NCI-H128 (cell line): ENCODE results near the gene LCN12.

ENCODE experiments used
- DNase-seq: peaks from one replicate; lab custom pipeline; 2025; ENCODE audit not compliant: unreplicated experiment; lab: John Stamatoyannopoulos, UW

LCN12 gene

GRCh38 chr9:136951541-136952320 lies at the start of gene LCN12:
Gene LCN12, plus strand, starts transcription at chr9:136952273. Its CDS starts 55 bp downstream, at chr9:136952328.
- no peak for DNase-seq

DNA sequence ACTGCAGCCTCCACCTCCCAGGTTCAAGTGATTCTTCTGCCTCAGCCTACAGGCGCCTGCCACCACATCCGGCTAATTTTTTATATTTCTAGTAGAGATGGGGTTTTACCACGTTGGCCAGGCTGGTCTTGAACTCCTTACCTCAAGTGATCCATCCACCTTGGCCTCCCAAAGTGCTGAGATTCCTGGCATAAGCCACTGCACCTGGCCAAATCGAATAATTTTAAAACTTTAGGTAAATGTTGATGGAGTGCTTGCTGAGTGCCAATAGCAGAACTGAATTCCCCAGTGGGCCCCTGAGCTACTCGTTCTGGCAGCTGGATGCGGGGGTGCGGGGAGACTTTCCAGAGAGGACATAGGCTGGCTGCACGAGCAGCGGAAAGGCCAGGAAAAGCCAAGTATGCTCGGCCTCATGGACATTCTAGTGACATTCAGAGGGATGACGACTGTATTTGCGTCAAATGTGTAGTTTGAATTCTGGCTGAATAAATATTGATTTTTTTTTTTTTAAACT lies 49.0 kb upstream of the LCN12 start:
- DNase-seq = no peak

DNA sequence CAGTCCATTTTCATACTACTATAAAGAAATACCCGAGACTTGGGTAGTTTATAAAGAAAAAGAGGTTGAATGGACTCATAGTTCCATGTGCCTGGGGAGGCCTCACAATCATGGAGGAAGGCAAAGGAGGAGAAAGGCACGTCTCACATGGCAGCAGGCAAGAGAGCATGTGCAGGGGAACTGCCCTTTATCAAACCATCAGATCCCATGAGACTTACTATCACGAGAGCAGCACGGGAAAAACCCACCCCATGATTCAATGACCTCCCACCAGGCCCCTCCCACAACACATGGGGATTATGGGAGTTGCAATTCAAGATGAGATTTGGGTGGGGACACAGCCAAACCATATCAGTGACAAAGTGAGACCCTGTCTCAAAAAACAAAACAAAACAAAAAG lies 45.8 kb upstream of the LCN12 start:
- no peak for DNase-seq

DNA sequence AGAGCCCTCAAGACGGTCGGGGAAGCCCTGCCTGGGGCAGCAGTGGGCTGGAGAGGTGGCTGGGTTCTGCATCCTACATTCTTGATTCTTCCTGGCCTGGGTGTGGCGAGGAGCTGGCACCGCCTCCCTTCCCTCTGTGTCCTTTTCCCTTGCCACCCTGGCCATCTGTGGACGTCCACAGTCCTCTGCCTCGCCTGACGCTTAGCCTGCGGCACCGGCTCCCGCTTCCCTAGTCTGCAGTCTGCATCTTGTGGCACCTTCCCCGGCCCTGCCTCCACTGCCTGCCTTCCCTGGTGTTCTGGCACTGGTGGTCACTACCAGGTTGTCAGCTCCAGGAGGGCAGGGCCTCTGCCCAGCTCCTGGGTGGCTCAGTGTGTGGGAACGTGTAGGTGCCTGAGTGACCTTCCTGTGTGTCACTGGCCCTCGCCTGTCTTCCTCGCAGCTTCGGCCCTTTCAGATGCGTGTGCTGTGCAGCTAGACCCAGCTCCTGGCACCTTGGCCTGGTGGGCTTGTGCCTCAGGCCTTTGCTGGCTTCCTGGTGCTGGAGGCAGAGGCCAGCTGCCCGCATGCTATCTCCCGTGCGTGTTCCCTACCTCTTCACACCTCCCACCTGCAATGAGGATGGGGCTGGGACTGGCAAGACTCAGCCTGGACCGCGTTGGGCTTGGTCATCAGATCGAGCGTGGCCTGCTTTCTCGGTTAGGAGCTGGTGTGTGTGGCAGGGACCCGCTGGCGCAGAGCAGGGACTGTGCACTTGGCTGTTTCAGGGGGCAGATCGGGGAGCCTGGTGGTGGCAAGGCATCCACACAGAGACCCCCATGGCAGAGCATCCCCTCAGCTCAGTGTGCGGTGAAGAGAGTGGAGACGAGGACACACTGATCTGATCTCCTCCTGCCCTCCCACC lies 44.8 kb upstream of the LCN12 start:
- no peak for DNase-seq

- DNase-seq = no peak
Measured at GRCh38 chr9:136910197-136910900, 41.7 kb upstream of the LCN12 start.

DNA sequence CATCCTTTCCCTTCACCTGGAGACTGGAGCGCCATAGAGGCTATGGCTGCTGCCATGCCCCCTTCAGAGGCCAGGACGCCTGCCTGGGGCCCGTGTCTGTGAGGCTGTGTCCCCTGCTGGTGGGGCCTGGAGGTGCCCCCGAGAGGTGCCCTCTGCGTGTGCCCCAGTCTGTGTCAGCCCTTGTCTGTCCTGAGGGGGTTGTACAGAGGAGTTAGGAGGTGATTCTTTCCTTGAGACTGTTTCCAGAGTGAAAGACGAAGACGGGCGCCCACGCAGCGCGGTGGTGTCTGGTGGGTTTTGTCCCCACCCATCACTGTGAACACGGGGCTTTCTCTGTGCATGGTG lies 41.2 kb upstream of the LCN12 start:
- DNase-seq = no peak

DNA sequence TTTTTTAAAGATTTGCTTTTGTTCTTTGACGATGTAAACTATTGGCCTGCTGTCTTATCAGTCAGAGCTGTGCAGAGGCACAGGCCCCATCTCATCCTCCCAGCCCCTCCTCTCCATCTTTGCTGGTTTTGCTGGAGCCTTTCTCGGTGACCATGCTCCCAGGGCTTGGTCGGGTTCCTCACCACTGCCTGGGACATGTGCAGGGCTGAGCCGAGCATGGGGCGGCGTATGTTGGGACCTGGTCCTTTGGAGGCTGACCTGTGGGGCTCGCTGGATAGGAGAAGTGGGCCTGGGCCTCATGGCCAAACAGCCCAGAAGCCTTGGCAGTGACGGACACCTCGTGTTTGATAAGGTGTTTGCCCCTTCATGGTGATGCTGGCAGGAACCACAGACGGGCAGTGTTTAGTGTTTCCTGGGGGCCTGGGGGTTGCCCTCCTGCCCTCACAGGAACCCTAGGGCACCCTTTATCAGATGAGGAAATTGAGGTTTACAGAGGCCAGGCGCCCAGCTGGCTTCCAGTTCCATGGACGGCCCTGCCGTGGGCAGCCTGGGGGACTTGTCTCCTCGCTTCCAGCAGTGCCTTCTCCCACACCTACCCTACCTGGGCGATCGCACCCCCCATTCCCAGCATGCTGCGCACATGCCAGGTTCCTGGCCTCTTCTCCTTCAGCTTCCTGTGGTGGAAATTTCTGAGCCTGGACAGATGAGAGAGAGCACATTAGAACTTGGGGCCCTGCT lies 38.2 kb upstream of the LCN12 start:
- no peak for DNase-seq

- DNase-seq = no peak
Measured at GRCh38 chr9:136915632-136916329, 36.3 kb upstream of the LCN12 start.

- DNase-seq = no peak
Measured at GRCh38 chr9:136916330-136917184, 35.5 kb upstream of the LCN12 start.

DNA sequence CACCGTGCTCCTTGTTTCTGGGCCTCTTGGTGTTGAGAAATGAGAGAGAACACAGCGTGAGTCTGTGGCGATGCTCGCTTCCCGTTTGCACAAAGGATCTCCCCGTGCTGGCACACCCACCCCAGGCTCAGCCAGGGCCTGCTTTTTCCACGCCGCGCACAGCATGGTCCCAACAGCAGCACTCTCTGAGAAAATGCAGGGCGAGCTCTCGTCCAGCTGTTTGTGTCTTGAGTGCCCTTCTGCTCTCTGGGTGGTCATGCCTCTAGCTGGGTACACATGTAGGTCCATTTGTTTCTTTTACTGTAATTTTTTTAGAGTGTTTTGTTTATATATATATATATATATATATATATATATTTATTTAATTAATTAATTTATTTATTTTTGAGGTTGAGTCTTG lies 34.2 kb upstream of the LCN12 start:
- DNase-seq = no peak

- DNase-seq = no peak
Measured at GRCh38 chr9:136920069-136920468, 32.0 kb upstream of the LCN12 start.

DNA sequence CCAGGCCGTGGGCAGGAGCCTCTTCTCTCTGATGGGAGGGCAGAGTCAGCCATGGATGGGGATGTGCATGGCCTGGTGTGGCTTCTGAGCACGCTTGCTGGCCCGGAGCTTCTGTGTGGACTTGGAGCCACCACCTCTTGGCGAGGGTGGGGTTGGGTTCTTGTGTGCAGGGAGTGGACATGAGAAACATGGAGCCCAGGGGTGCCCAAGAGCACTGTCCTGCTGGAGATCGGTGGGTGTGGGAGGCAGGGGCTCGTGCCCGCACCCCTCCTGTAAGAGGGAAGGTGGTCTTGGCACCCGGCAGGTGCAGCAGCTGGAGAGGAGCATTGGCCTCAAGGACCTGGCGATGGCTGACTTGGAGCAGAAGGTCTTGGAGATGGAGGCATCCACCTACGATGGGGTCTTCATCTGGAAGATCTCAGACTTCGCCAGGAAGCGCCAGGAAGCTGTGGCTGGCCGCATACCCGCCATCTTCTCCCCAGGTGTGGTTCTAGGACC lies 31.3 kb upstream of the LCN12 start:
- DNase-seq = no peak

DNA sequence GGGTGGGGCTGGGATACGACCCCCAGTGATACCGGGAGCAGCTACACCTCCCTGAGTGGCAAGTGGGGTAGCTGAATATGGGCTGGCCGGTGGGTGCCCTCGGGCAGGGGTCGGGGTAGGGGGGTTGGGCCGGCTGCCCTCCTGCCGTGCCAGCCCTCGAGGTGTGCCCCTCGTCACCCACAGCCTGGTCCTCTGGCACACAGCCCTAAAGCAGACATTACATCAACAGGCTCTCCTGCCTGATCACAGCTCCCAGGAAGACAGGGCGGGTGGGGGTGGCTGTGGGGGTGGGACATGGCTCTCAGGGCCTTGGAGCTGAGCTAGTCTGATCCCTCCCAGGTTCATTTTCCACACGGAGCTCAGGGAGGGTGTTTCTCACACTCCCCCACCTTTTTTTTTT lies 30.8 kb upstream of the LCN12 start:
- no peak for DNase-seq

- DNase-seq = no peak
Measured at GRCh38 chr9:136921718-136922117, 30.4 kb upstream of the LCN12 start.

DNA sequence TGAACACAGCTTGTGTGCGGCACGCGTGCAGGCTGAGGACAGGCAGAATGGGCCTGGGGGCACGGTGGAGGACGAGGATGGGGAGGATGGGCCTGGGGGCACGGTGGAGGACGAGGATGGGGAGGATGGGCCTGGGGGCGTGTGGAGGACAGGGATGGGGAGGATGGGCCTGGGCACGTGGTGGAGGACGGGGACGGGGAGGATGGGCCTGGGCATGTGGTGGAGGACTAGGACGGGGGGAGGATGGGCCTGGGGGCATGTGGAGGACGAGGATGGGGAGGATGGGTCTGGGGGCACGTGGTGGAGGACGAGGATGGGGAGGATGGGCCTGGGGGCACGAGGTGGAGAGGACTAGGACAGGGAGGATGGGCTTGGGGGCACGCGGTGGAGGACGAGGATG lies 29.5 kb upstream of the LCN12 start:
- no peak for DNase-seq

DNA sequence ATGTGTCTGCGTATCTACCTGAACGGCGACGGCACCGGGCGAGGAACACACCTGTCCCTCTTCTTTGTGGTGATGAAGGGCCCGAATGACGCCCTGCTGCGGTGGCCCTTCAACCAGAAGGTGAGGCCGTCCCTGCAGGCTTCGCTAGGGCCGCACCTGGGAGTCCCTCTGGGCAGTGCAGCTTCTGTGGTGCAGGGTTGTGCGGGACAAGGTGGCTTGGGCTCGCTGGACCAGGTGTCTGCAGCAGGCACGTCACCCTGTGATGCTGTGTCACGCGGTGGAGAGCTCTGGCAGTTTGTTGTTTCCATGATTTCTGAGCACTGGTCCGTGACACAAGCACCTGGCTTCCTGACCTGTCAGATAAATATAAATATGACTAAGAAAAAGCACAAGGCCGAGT lies 28.2 kb upstream of the LCN12 start:
- no peak for DNase-seq

- no peak for DNase-seq
Measured at GRCh38 chr9:136925414-136926153, 26.5 kb upstream of the LCN12 start.

DNA sequence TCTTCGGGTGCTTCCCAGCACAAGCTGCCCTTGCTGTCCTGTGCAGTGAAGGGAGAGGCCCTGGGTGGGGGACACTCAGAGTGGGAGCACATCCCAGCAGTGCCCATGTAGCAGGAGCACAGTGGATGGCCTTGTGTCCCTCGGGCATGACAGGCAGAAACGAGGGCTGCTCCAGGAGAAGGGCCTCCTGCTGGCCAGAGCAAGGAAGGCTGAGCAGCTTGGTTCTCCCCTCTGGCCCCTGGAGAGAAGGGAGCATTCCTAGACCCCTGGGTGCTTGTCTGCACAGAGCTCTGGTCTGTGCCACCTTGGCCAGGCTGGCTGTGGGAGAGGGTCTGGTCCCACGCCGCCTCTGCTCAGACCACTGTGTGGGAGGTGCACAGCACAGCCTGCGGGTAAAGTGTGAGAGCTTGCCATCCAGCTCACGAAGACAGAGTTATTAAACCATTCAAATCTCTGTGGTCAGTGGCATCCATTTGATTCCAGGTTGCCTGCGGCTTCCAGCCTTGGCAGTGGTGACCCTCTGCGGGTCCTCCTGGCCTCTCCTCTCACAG lies 25.8 kb upstream of the LCN12 start:
- DNase-seq = no peak
